B cell (primary cell): ENCODE measurements around the gene RBM46. TPM values are rescaled to one million over a fixed set of nuclear protein-coding genes. Genes with fewer than 3 reads are reported as not detected.

Experiments
- ATAC-seq: fragments of 200-7000 bp; cut with Tn5 transposase; one replicate; pipeline ENCODE4 v1.10.0; 2021; ENCODE audit warnings: low read depth, mild to moderate bottlenecking, moderate number of reproducible peaks, moderate library complexity
- CTCF ChIA-PET: fragments of 350-600 bp; sonication (Branson Sonifier 250); formaldehyde crosslinking; loops from one replicate; lab custom pipeline; 2021; ENCODE audit warnings: antibody characterized with exemption, inconsistent platforms; lab: Charles Lee
- POLR2A ChIA-PET: fragments of 350-600 bp; sonication (Branson Sonifier 250); formaldehyde crosslinking; loops from one replicate; lab custom pipeline; 2021; ENCODE audit warnings: antibody characterized with exemption; lab: Charles Lee
- DNase-seq: peaks from one replicate; pipeline ENCODE4 v3.0.0; 2013
- H2AFZ ChIP-seq: 2 replicates; pipeline ENCODE4 v1.6.1; 2012; ENCODE audit warnings: mild to moderate bottlenecking, low read depth, low read length; ENCODE audit not compliant: insufficient read depth, poor library complexity, severe bottlenecking
- H3K27ac ChIP-seq, 2 donors: 1 replicate in 1 of 2; 2 replicates in 1 of 2; pipeline ENCODE4 v1.5.1; 2012 to 2013; ENCODE audit warnings: low read length in 2 of 2, mild to moderate bottlenecking in 2 of 2, moderate library complexity in 1 of 2
- H3K27me3 ChIP-seq, 4 experiments: fragments of 200-600 bp in 1 of 4; sonication (generic) in 1 of 4; replicated peaks in 1 of 4; 1 replicate in 2 of 4; 2 replicates in 2 of 4; pipeline versions ENCODE4 v1.6.1 to v1.7.0; 2013 to 2016; ENCODE audit warnings: low read length in 3 of 4, mild to moderate bottlenecking in 2 of 4, mixed read lengths in 1 of 4, moderate library complexity in 1 of 4; ENCODE audit not compliant: insufficient read depth in 4 of 4, control insufficient read depth in 3 of 4; ENCODE audit errors: control extremely low read depth in 1 of 4
- H3K36me3 ChIP-seq, 2 experiments: replicated peaks in 1 of 2; 1 replicate in 1 of 2; 2 replicates in 1 of 2; pipeline versions ENCODE4 v1.6.1 to v1.7.1; 2013; ENCODE audit warnings: low read length in 1 of 2; ENCODE audit not compliant: insufficient read depth in 2 of 2, control insufficient read depth in 1 of 2; ENCODE audit errors: control extremely low read depth in 1 of 2, extremely low read depth in 1 of 2
- H3K4me1 ChIP-seq, 2 donors: fragments of 200-600 bp in 1 of 2; sonication (generic) in 1 of 2; 1 replicate in 1 of 2; 2 replicates in 1 of 2; pipeline versions ENCODE4 v1.5.1 to v1.6.1; 2013 to 2017; ENCODE audit warnings: low read length in 2 of 2; ENCODE audit not compliant: control insufficient read depth in 2 of 2, insufficient read depth in 2 of 2
- H3K4me2 ChIP-seq: replicated peaks from 2 replicates; pipeline ENCODE3; 2012; ENCODE audit warnings: mild to moderate bottlenecking, low read depth, low read length; ENCODE audit not compliant: poor library complexity, severe bottlenecking
- H3K4me3 ChIP-seq, 5 experiments: fragments of 200-600 bp in 1 of 5; sonication (generic) in 1 of 5; 1 replicate in 3 of 5; 2 replicates in 2 of 5; pipeline versions ENCODE4 v1.5.1 to v1.7.0; 2011 to 2016; ENCODE audit warnings: low read length in 4 of 5, mild to moderate bottlenecking in 4 of 5, low read depth in 2 of 5, control low read depth in 1 of 5, moderate library complexity in 1 of 5; ENCODE audit not compliant: insufficient read depth in 1 of 5; ENCODE audit errors: control extremely low read depth in 1 of 5, extremely low read depth in 1 of 5
- H3K79me2 ChIP-seq: fragments of 200-600 bp; sonication (generic); one replicate; pipeline ENCODE4 v1.6.0; 2016; ENCODE audit warnings: low read length; ENCODE audit not compliant: control insufficient read depth, insufficient read depth
- H3K9ac ChIP-seq: fragments of 200-600 bp; sonication (generic); 2 replicates; pipeline ENCODE4 v1.6.1; 2017; ENCODE audit warnings: mild to moderate bottlenecking, low read length, moderate library complexity
- H3K9me3 ChIP-seq, 3 donors: one replicate each; pipeline versions ENCODE4 v1.6.1 to v1.7.1; 2013; ENCODE audit warnings: low read length in 2 of 3; ENCODE audit not compliant: control insufficient read depth in 2 of 3, insufficient read depth in 1 of 3; ENCODE audit errors: control extremely low read depth in 1 of 3
- H4K20me1 ChIP-seq: 2 replicates; pipeline ENCODE4 v1.6.0; 2012; ENCODE audit warnings: mild to moderate bottlenecking, low read length; ENCODE audit not compliant: insufficient read depth, control insufficient read depth, poor library complexity, severe bottlenecking
- H3K27ac Mint-ChIP-seq: one replicate; pipeline ENCODE4 v1.8.0; 2021; ENCODE audit warnings: mixed read lengths
- H3K27me3 Mint-ChIP-seq: one replicate; pipeline ENCODE4 v1.8.0; 2021; ENCODE audit warnings: mixed read lengths
- H3K4me1 Mint-ChIP-seq: one replicate; pipeline ENCODE4 v1.8.0; 2021; ENCODE audit warnings: mixed read lengths
- H3K4me3 Mint-ChIP-seq: one replicate; pipeline ENCODE4 v1.8.0; 2021; ENCODE audit warnings: mixed read lengths
- H3K9me3 Mint-ChIP-seq: one replicate; pipeline ENCODE4 v1.8.0; 2022; ENCODE audit warnings: mixed read lengths; ENCODE audit not compliant: insufficient read depth
- CTCF ChIP-seq: fragments of 200-600 bp; IDR thresholded peaks from one replicate; pipeline ENCODE4 v1.8.0; 2022; ENCODE audit warnings: antibody characterized with exemption, mild to moderate bottlenecking
- EZH2 ChIP-seq: IDR thresholded peaks from 2 replicates; pipeline ENCODE4 v1.6.1; 2012; ENCODE audit warnings: borderline replicate concordance, low read depth, mild to moderate bottlenecking, moderate library complexity, low read length; ENCODE audit not compliant: insufficient read depth, poor library complexity, severe bottlenecking
- intact Hi-C: fragments of 100-400 bp; cut with micrococcal nuclease; formaldehyde crosslinking; loops from one replicate; pipeline ENCODE4 v1.10.0; 2022
- polyA plus RNA-seq: library from polyadenylated mRNA; depleted of rRNA; stranded (reverse); fragments of >200 nt; gene quantifications from 2 replicates; pipeline ENCODE4 v1.2.3, GENCODE V29; 2012
- total RNA-seq, 2 donors: library from RNA; stranded (reverse); fragments of 120-200 nt in 1 of 2; gene quantifications; 1 replicate in 1 of 2; 2 replicates in 1 of 2; pipeline versions ENCODE4 v1.2.3 to v1.2.4, GENCODE V29; 2013 to 2022

RBM46 gene
- total and polyA plus RNA-seq, 2 donors (not counting 1 experiment from before 2014, with no cell fraction given): not detected

DNA sequence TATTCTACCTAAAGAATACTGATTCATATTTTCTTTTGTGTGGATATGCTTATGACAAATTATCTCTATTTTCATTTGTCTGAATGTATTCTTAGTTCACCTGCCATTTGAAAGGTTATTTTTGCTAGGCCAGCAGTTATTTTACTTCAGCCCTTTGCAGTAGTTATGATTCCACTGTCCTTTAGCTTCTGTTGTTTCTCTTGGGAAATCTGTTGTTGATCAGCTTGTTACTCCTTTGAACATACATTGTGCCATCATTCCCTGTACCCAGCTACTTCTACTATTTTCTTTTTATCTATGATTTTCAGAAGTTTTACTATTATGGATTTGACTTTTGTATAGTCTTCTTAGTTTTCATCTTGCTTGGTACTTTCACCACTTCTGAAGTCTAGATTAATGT is 37.2 kb downstream of the RBM46 start:
- POLR2A ChIA-PET: no interaction called here
- no peaks in the 10 kb centered on the region for H3K4me1 Mint-ChIP-seq
- no peaks in the 10 kb centered on the region for H3K36me3 ChIP-seq
- no peaks in the 10 kb centered on the region for H3K9me3 ChIP-seq
- peaks cover 0 to 4% (median 0%) of the 10 kb centered on the region in 4 experiments for H3K27me3 ChIP-seq
- no peak overlapping the region for H3K9ac ChIP-seq
- no peak for ATAC-seq
- no peaks in the 10 kb centered on the region for H3K27me3 Mint-ChIP-seq
- TF ChIP-seq CTCF (no peak), EZH2 (no peak)
- CTCF ChIA-PET: interaction anchor here (0.7 kb wide), 1 partner anchor 10 kb away, joined by 3 read pairs; no protein-coding TSS in a partner anchor
- no peaks in the 10 kb centered on the region for H3K9me3 Mint-ChIP-seq
- no peaks in the 10 kb centered on the region for H3K4me1 ChIP-seq
- DNase-seq: no peak
- H4K20me1 ChIP-seq: no peaks in the 10 kb centered on the region
- H3K4me2 ChIP-seq: no peak overlapping the region
- intact Hi-C loops: no loop called here
- no peak overlapping the region for H3K4me3 Mint-ChIP-seq
- H3K27ac ChIP-seq: no peak overlapping the region
- H3K4me3 ChIP-seq: no peak overlapping the region
- no peak overlapping the region for H3K27ac Mint-ChIP-seq
- no peak overlapping the region for H2AFZ ChIP-seq
- H3K79me2 ChIP-seq: no peaks in the 10 kb centered on the region

- CTCF ChIA-PET: no interaction called here
- no peak overlapping the region for H3K27ac ChIP-seq
- no peak overlapping the region for H3K9ac ChIP-seq
- H3K27me3 Mint-ChIP-seq: no peaks in the 10 kb centered on the region
- no peaks in the 10 kb centered on the region for H3K9me3 Mint-ChIP-seq
- DNase-seq (no peak), ATAC-seq (no peak)
- no peaks in the 10 kb centered on the region for H3K9me3 ChIP-seq
- TF ChIP-seq EZH2: no peak
- no peak for TF ChIP-seq CTCF
- no peaks in the 10 kb centered on the region for H3K4me1 Mint-ChIP-seq
- no peak overlapping the region for H3K27ac Mint-ChIP-seq
- no peak overlapping the region for H3K4me2 ChIP-seq
- POLR2A ChIA-PET: no interaction called here
- H3K79me2 ChIP-seq: no peaks in the 10 kb centered on the region
- H2AFZ ChIP-seq: no peak overlapping the region
- peaks cover 0 to 4% (median 0%) of the 10 kb centered on the region in 4 experiments for H3K27me3 ChIP-seq
- H3K4me1 ChIP-seq: no peaks in the 10 kb centered on the region
- no peak overlapping the region for H3K4me3 Mint-ChIP-seq
- H3K36me3 ChIP-seq: no peaks in the 10 kb centered on the region
- H3K4me3 ChIP-seq: no peak overlapping the region
- no peaks in the 10 kb centered on the region for H4K20me1 ChIP-seq
- intact Hi-C loops: no loop called here
Measured at GRCh38 chr4:154822775-154823174, 41.7 kb downstream of the RBM46 start.
